Hepatocyte (in vitro differentiated cells): ENCODE measurements around the gene IGF2BP3. TPM values are rescaled to one million over a fixed set of nuclear protein-coding genes. Genes with fewer than 3 reads are reported as not detected.
A peak's percentile ranks its signal among the peaks of the same experiment; 100 is the strongest.

Source experiments
- DNase-seq: peaks from one replicate; pipeline ENCODE4 v3.0.0-alpha.2; 2016; ENCODE audit warnings: low spot score
- H2AFZ ChIP-seq: fragments of 200-600 bp; sonication (generic); 2 replicates; pipeline ENCODE4 v1.6.0; 2016; ENCODE audit warnings: antibody characterized with exemption, mild to moderate bottlenecking
- H3K27ac ChIP-seq: fragments of 200-600 bp; sonication (generic); 2 replicates; pipeline ENCODE4 v1.5.1; 2016; ENCODE audit warnings: mild to moderate bottlenecking
- H3K27me3 ChIP-seq: fragments of 200-600 bp; sonication (generic); 2 replicates; pipeline ENCODE4 v1.6.1; 2016
- H3K36me3 ChIP-seq: fragments of 200-600 bp; sonication (generic); replicated peaks from 2 replicates; pipeline ENCODE4 v1.5.1; 2016; ENCODE audit warnings: low read depth; ENCODE audit not compliant: insufficient read depth
- H3K4me1 ChIP-seq: fragments of 200-600 bp; sonication (generic); 2 replicates; pipeline ENCODE4 v1.5.1; 2016; ENCODE audit warnings: mild to moderate bottlenecking, moderate library complexity; ENCODE audit not compliant: insufficient read depth
- H3K4me2 ChIP-seq: fragments of 200-600 bp; sonication (generic); 2 replicates; pipeline ENCODE4 v1.6.0; 2016
- H3K4me3 ChIP-seq: fragments of 200-600 bp; sonication (generic); 2 replicates; pipeline ENCODE4 v1.5.1; 2016; ENCODE audit warnings: mild to moderate bottlenecking
- H3K79me2 ChIP-seq: fragments of 200-600 bp; sonication (generic); 2 replicates; pipeline ENCODE4 v1.6.0; 2017; ENCODE audit warnings: mild to moderate bottlenecking
- H3K9me2 ChIP-seq: fragments of 200-600 bp; sonication (generic); replicated peaks from 2 replicates; pipeline ENCODE4 v1.6.0; 2017; ENCODE audit warnings: mild to moderate bottlenecking; ENCODE audit not compliant: insufficient read depth
- H3K9me3 ChIP-seq: fragments of 200-600 bp; sonication (generic); 2 replicates; pipeline ENCODE4 v1.5.1; 2016; ENCODE audit warnings: low read depth, mild to moderate bottlenecking
- H4K20me1 ChIP-seq: fragments of 200-600 bp; sonication (generic); 2 replicates; pipeline ENCODE4 v1.6.0; 2016; ENCODE audit warnings: mild to moderate bottlenecking; ENCODE audit not compliant: insufficient read depth, poor library complexity, severe bottlenecking
- CTCF ChIP-seq: fragments of 200-600 bp; sonication (generic); IDR thresholded peaks from 2 replicates; pipeline ENCODE4 v1.5.1; 2016; ENCODE audit warnings: antibody characterized with exemption, mild to moderate bottlenecking; ENCODE audit not compliant: poor library complexity
- EZH2 ChIP-seq: fragments of 200-600 bp; sonication (generic); IDR thresholded peaks from 2 replicates; pipeline ENCODE4 v1.6.1; 2016; ENCODE audit warnings: antibody characterized with exemption, mild to moderate bottlenecking, borderline replicate concordance
- EZH2phosphoT487 ChIP-seq: fragments of 200-600 bp; sonication (generic); IDR thresholded peaks from one replicate; pipeline ENCODE4 v1.6.1; 2018; ENCODE audit warnings: antibody characterized with exemption, mild to moderate bottlenecking, low read depth, moderate library complexity; ENCODE audit not compliant: unreplicated experiment, severe bottlenecking
- WGBS: methylation state at CpG from one replicate; pipeline ENCODE4 v1.1.6; 2016; ENCODE audit warnings: low lambda C conversion rate; ENCODE audit errors: missing lambda C conversion rate; 5-methylcytosine and 5-hydroxymethylcytosine counted together
- polyA plus RNA-seq: library from polyadenylated mRNA; unstranded; fragments of >200 nt; fragmentation: Nextera tagmentation; extraction: Ambion mirVana; gene quantifications from 2 replicates; pipeline ENCODE4 v1.2.1, GENCODE V29; 2016
- total RNA-seq: library from RNA; depleted of rRNA; stranded (reverse); fragments of >200 nt; gene quantifications from 2 replicates; pipeline ENCODE4 v1.2.3, GENCODE V29; 2014

IGF2BP3 gene
- total and polyA plus RNA-seq, 2 experiments from 2014 or later = 28.9 to 73.1 TPM

GRCh38 chr7:23394488-23395171, 75.7 kb downstream of the IGF2BP3 start:
- H3K4me1 ChIP-seq = peaks cover 25% of the 10 kb centered on the region
- H4K20me1 ChIP-seq = peaks cover 3% of the 10 kb centered on the region
- no peak for DNase-seq
- no peaks in the 10 kb centered on the region for H3K36me3 ChIP-seq
- no peak for TF ChIP-seq EZH2
- TF ChIP-seq CTCF = no peak
- no peak for TF ChIP-seq EZH2phosphoT487
- no peaks in the 10 kb centered on the region for H3K9me3 ChIP-seq
- no peak overlapping the region for H3K4me2 ChIP-seq
- no peaks in the 10 kb centered on the region for H3K27me3 ChIP-seq
- H3K4me3 ChIP-seq = no peak overlapping the region
- peak overlapping the region; percentile 2 for H3K27ac ChIP-seq
- 75% methylated on average over 3 of the region's 3 CpGs for WGBS
- H3K9me2 ChIP-seq = no peaks in the 10 kb centered on the region
- no peak overlapping the region for H2AFZ ChIP-seq
- peaks cover 71% of the 10 kb centered on the region for H3K79me2 ChIP-seq

- no peaks in the 10 kb centered on the region for H3K36me3 ChIP-seq
- H3K4me3 ChIP-seq = no peak overlapping the region
- TF ChIP-seq EZH2phosphoT487 (no peak), CTCF (no peak), EZH2 (no peak)
- H3K27ac ChIP-seq = no peak overlapping the region
- peaks cover 74% of the 10 kb centered on the region for H3K79me2 ChIP-seq
- H3K9me2 ChIP-seq = no peaks in the 10 kb centered on the region
- H4K20me1 ChIP-seq = peaks cover 3% of the 10 kb centered on the region
- no peak overlapping the region for H3K4me2 ChIP-seq
- DNase-seq = no peak
- H2AFZ ChIP-seq = no peak overlapping the region
- H3K27me3 ChIP-seq = no peaks in the 10 kb centered on the region
- H3K9me3 ChIP-seq = no peaks in the 10 kb centered on the region
- H3K4me1 ChIP-seq = peaks cover 25% of the 10 kb centered on the region
- WGBS = 76% methylated on average over 3 of the region's 3 CpGs
These were observed 76.7 kb downstream of the IGF2BP3 start for GRCh38 chr7:23393636-23394035.

- TF ChIP-seq EZH2 = no peak
- TF ChIP-seq EZH2phosphoT487 = no peak
- no peak for TF ChIP-seq CTCF
- Histone ChIP-seq H4K20me1 (peaks cover 3% of the 10 kb centered on the region), H3K9me2 (no peaks in the 10 kb centered on the region), H3K36me3 (no peaks in the 10 kb centered on the region), H3K4me2 (no peak overlapping the region), H3K79me2 (peaks cover 82% of the 10 kb centered on the region), H3K4me1 (peaks cover 15% of the 10 kb centered on the region), H3K9me3 (no peaks in the 10 kb centered on the region), H3K27ac (no peak overlapping the region), H2AFZ (no peak overlapping the region), H3K27me3 (no peaks in the 10 kb centered on the region), H3K4me3 (no peak overlapping the region)
- WGBS = 98% methylated on average over 3 of the region's 3 CpGs
- no peak for DNase-seq
These were observed 80.6 kb downstream of the IGF2BP3 start for GRCh38 chr7:23389701-23390100.
